CD14-positive monocyte (primary cell): ENCODE measurements around the gene KSR1. TPM values are rescaled to one million over a fixed set of nuclear protein-coding genes. Genes with fewer than 3 reads are reported as not detected.

Source experiments
- DNase-seq, 3 donors: peaks; one replicate each; pipeline ENCODE4 v3.0.0-alpha.2; 2011 to 2022
- H2AFZ ChIP-seq: 2 replicates; pipeline ENCODE4 v1.6.0; 2012; ENCODE audit warnings: mild to moderate bottlenecking, low read depth, low read length, inconsistent platforms; ENCODE audit not compliant: insufficient read depth, poor library complexity, severe bottlenecking
- H3K27ac ChIP-seq, 2 donors: 1 replicate in 1 of 2; 2 replicates in 1 of 2; pipeline ENCODE4 v1.5.1; 2012 to 2013; ENCODE audit warnings: low read length in 2 of 2, control low read depth in 1 of 2, inconsistent platforms in 1 of 2, low read depth in 1 of 2, mild to moderate bottlenecking in 1 of 2
- H3K27me3 ChIP-seq, 2 donors: one replicate each; pipeline versions ENCODE4 v1.6.0 to v1.6.1; 2011 to 2013; ENCODE audit warnings: low read length in 2 of 2; ENCODE audit not compliant: control insufficient read depth in 2 of 2, insufficient read depth in 2 of 2
- H3K36me3 ChIP-seq, 2 donors: replicated peaks in 1 of 2; 1 replicate in 1 of 2; 2 replicates in 1 of 2; pipeline versions ENCODE4 v1.5.1 to v1.6.1; 2012 to 2013; ENCODE audit warnings: low read length in 2 of 2, control low read depth in 1 of 2, inconsistent platforms in 1 of 2, mild to moderate bottlenecking in 1 of 2; ENCODE audit not compliant: insufficient read depth in 2 of 2, control insufficient read depth in 1 of 2
- H3K4me1 ChIP-seq, 2 donors: 1 replicate in 1 of 2; 2 replicates in 1 of 2; pipeline versions ENCODE4 v1.5.1 to v1.6.1; 2012 to 2013; ENCODE audit warnings: low read length in 2 of 2, control low read depth in 1 of 2, inconsistent platforms in 1 of 2, mild to moderate bottlenecking in 1 of 2, moderate library complexity in 1 of 2; ENCODE audit not compliant: insufficient read depth in 2 of 2, control insufficient read depth in 1 of 2
- H3K4me2 ChIP-seq: replicated peaks from 2 replicates; pipeline ENCODE3; 2012; ENCODE audit warnings: low read length, moderate library complexity, mild to moderate bottlenecking; ENCODE audit not compliant: poor library complexity, severe bottlenecking; ENCODE audit errors: extremely low read depth
- H3K4me3 ChIP-seq, 3 experiments: fragments of 200-600 bp in 1 of 3; sonication (generic) in 1 of 3; replicated peaks in 1 of 3; 1 replicate in 2 of 3; 2 replicates in 1 of 3; pipeline ENCODE4 v1.5.1; 2011 to 2013; ENCODE audit warnings: low read length in 3 of 3, mild to moderate bottlenecking in 3 of 3, control low read depth in 2 of 3, low read depth in 2 of 3, inconsistent platforms in 1 of 3, moderate library complexity in 1 of 3
- H3K79me2 ChIP-seq: 2 replicates; pipeline ENCODE4 v1.6.0; 2012; ENCODE audit warnings: mild to moderate bottlenecking, control low read depth, inconsistent platforms, low read length, moderate library complexity; ENCODE audit not compliant: insufficient read depth
- H3K9ac ChIP-seq: 2 replicates; pipeline ENCODE4 v1.6.0; 2017; ENCODE audit warnings: low read length, mild to moderate bottlenecking; ENCODE audit not compliant: insufficient read depth, poor library complexity, severe bottlenecking
- H3K9me3 ChIP-seq, 2 donors: replicated peaks in 1 of 2; 1 replicate in 1 of 2; 2 replicates in 1 of 2; pipeline versions ENCODE4 v1.5.1 to v1.6.1; 2012 to 2013; ENCODE audit warnings: low read length in 2 of 2, control low read depth in 1 of 2; ENCODE audit not compliant: control insufficient read depth in 1 of 2, insufficient read depth in 1 of 2
- H4K20me1 ChIP-seq: 2 replicates; pipeline ENCODE4 v1.6.0; 2012; ENCODE audit warnings: mild to moderate bottlenecking, low read length, control low read depth, moderate library complexity; ENCODE audit not compliant: insufficient read depth
- H3K27ac Mint-ChIP-seq, 7 donors: one replicate each; pipeline ENCODE4 v1.8.0; 2020; ENCODE audit warnings: mild to moderate bottlenecking in 7 of 7, mixed read lengths in 7 of 7, moderate library complexity in 6 of 7, inconsistent platforms in 2 of 7
- H3K27me3 Mint-ChIP-seq, 3 donors: one replicate each; pipeline ENCODE4 v1.8.0; 2021 to 2022; ENCODE audit warnings: low read depth in 3 of 3, mild to moderate bottlenecking in 3 of 3, mixed read lengths in 3 of 3, moderate library complexity in 3 of 3, inconsistent platforms in 1 of 3
- H3K36me3 Mint-ChIP-seq, 2 donors: one replicate each; pipeline ENCODE4 v1.8.0; 2020; ENCODE audit warnings: mixed read lengths in 2 of 2, inconsistent platforms in 1 of 2, mild to moderate bottlenecking in 1 of 2
- H3K4me1 Mint-ChIP-seq: one replicate; pipeline ENCODE4 v1.8.0; 2020; ENCODE audit warnings: mild to moderate bottlenecking, mixed read lengths
- H3K4me3 Mint-ChIP-seq, 2 donors: one replicate each; pipeline ENCODE4 v1.8.0; 2020; ENCODE audit warnings: mild to moderate bottlenecking in 2 of 2, mixed read lengths in 2 of 2, moderate library complexity in 1 of 2
- H3K9me3 Mint-ChIP-seq, 7 donors: one replicate each; pipeline ENCODE4 v1.8.0; 2020 to 2022; ENCODE audit warnings: mixed read lengths in 7 of 7, mild to moderate bottlenecking in 6 of 7, moderate library complexity in 6 of 7, inconsistent platforms in 2 of 7
- CTCF ChIP-seq: fragments of 200-600 bp; IDR thresholded peaks from one replicate; pipeline ENCODE4 v1.8.0; 2022; ENCODE audit warnings: antibody characterized with exemption, mild to moderate bottlenecking
- WGBS: methylation state at CpG from one replicate; pipeline ENCODE4 v1.1.5; 2013; ENCODE audit warnings: missing lambda C conversion rate; ENCODE audit not compliant: insufficient coverage; 5-methylcytosine and 5-hydroxymethylcytosine counted together
- intact Hi-C, 2 donors: fragments of 100-400 bp; cut with micrococcal nuclease; formaldehyde crosslinking; loops; one replicate each; pipeline versions ENCODE4 v1.15.0 to v1.15.1; 2023
- polyA plus RNA-seq, 3 donors: library from polyadenylated mRNA; depleted of rRNA in 1 of 3; unstranded in 2 of 3; stranded (reverse) in 1 of 3; fragments of 300-500 nt in 2 of 3; fragments of >200 nt in 1 of 3; fragmentation: Illumina TruSeq in 2 of 3; gene quantifications; 1 replicate in 2 of 3; 2 replicates in 1 of 3; pipeline ENCODE4 v1.2.3, GENCODE V29; 2012 to 2021

KSR1 gene
- polyA plus RNA-seq, 3 donors = 1.2 to 111 (median 4.2) TPM

GRCh38 chr17:27452828-27453227, 3.4 kb upstream of the KSR1 start:
- Mint-ChIP-seq H3K27ac (peak overlapping the region in 1 of 7 donors; percentile 12), H3K4me1 (peaks cover 18% of the 10 kb centered on the region), H3K27me3 (peaks cover 2 to 8% (median 7%) of the 10 kb centered on the region in 3 donors), H3K36me3 (no peaks in the 10 kb centered on the region), H3K4me3 (no peak overlapping the region), H3K9me3 (no peaks in the 10 kb centered on the region)
- H3K4me2 ChIP-seq = no peak overlapping the region
- no peak overlapping the region for H3K27ac ChIP-seq
- intact Hi-C loops = no loop called here
- H3K4me3 ChIP-seq = no peak overlapping the region
- no peak for TF ChIP-seq CTCF
- no peak overlapping the region for H3K9ac ChIP-seq
- H3K36me3 ChIP-seq = no peaks in the 10 kb centered on the region
- WGBS = 74% methylated on average over 5 of the region's 5 CpGs
- DNase-seq = no peak
- H2AFZ ChIP-seq = no peak overlapping the region
- H3K27me3 ChIP-seq = no peaks in the 10 kb centered on the region
- H3K4me1 ChIP-seq = peaks cover 8 to 14% of the 10 kb centered on the region in 2 donors
- H3K79me2 ChIP-seq = peaks cover 14% of the 10 kb centered on the region
- H4K20me1 ChIP-seq = peaks cover 7% of the 10 kb centered on the region
- no peaks in the 10 kb centered on the region for H3K9me3 ChIP-seq

GRCh38 chr17:27453471-27453870, 2.8 kb upstream of the KSR1 start:
- Mint-ChIP-seq H3K36me3 (peaks cover 0 to 4% of the 10 kb centered on the region in 2 donors), H3K9me3 (no peaks in the 10 kb centered on the region), H3K4me3 (no peak overlapping the region), H3K27ac (no peak overlapping the region), H3K27me3 (peaks cover 2 to 8% (median 7%) of the 10 kb centered on the region in 3 donors), H3K4me1 (peaks cover 24% of the 10 kb centered on the region)
- Histone ChIP-seq H3K9ac (no peak overlapping the region), H3K9me3 (no peaks in the 10 kb centered on the region), H3K4me2 (no peak overlapping the region), H3K79me2 (peaks cover 20% of the 10 kb centered on the region), H3K27ac (no peak overlapping the region), H3K4me3 (no peak overlapping the region), H3K4me1 (peaks cover 14 to 20% of the 10 kb centered on the region in 2 donors), H3K36me3 (no peaks in the 10 kb centered on the region), H2AFZ (no peak overlapping the region), H4K20me1 (peaks cover 13% of the 10 kb centered on the region), H3K27me3 (no peaks in the 10 kb centered on the region)
- no peak for TF ChIP-seq CTCF
- 48% methylated on average over 2 of the region's 2 CpGs for WGBS
- no peak for DNase-seq
- intact Hi-C loops = no loop called here
